Muscle layer of colon (tissue), 2 donors: ENCODE data around the gene WFDC10B.
"Not testable (repeated sequence)": the region's sequence is repeated elsewhere in the genome, so short reads cannot be mapped to it uniquely, and the experiment has no call there.

Source experiments
- H3K27ac ChIP-seq: one replicate; pipeline ENCODE4 v1.7.0; 2013; ENCODE audit warnings: low read depth, mild to moderate bottlenecking, low read length, moderate library complexity
- H3K27me3 ChIP-seq, 2 donors: one replicate each; pipeline ENCODE4 v1.7.0; 2013; ENCODE audit warnings: low read length in 2 of 2, mild to moderate bottlenecking in 2 of 2; ENCODE audit not compliant: insufficient read depth in 2 of 2, control insufficient read depth in 1 of 2
- H3K36me3 ChIP-seq: one replicate; pipeline ENCODE4 v1.7.0; 2013; ENCODE audit warnings: mild to moderate bottlenecking, low read length; ENCODE audit not compliant: insufficient read depth
- H3K4me1 ChIP-seq: one replicate; pipeline ENCODE4 v1.7.0; 2013; ENCODE audit warnings: mild to moderate bottlenecking, low read length; ENCODE audit not compliant: insufficient read depth
- H3K4me3 ChIP-seq, 2 donors: one replicate each; pipeline ENCODE4 v1.7.0; 2013; ENCODE audit warnings: low read length in 2 of 2, low read depth in 1 of 2, mild to moderate bottlenecking in 1 of 2, moderate library complexity in 1 of 2
- H3K9ac ChIP-seq: one replicate; pipeline ENCODE4 v1.7.0; 2013; ENCODE audit warnings: low read length
- H3K9me3 ChIP-seq: one replicate; pipeline ENCODE4 v1.7.0; 2013; ENCODE audit warnings: mild to moderate bottlenecking, low read length
- donor health status: abdominal sarcoma.
- donor health status: Adenocarcinoma of cecum.

Gene WFDC10B

DNA sequence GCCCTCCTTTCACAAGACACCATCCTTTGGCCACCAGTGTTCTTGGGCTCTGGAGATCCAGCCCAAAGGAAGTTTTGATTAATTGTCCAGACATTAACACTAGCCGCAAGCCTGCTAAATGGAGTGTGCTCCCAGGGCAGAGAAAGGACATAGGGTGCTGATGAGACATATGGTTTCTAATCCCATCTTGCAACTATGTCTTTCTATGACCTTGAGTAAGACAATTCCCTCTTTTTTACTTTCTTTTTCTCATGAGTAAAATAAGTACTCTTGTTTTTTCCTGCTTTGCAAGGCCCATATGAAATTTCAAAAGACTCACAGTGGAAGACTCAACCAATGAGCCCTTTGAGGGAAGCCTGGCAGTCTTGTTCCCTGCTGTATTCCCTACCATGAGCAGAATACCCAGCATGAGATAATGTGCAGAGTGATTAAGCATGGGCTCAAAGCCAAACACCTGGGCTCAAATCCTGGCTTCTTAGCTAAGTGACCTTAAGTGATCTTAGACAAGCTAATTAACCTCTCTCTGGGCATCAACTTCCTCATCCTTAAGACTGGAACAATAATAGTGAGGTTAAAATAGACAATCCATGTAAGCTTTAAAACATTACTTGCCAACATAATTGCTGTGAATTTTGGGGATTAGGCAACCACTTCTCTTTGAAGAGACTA is at the start of gene WFDC10B:
Gene WFDC10B, minus strand, starts transcription at position 51 of the 669 bp plus-strand sequence. CDS start 19,027 bp downstream, outside the sequence.
- H3K9ac ChIP-seq, result no peak within 1 kb of the TSS
- no peak within 1 kb of the TSS for H3K4me3 ChIP-seq
- no peaks in the 10 kb centered on the region for H3K9me3 ChIP-seq
- H3K27ac ChIP-seq, result no peak within 1 kb of the TSS
- no peaks in the 10 kb centered on the region for H3K4me1 ChIP-seq
- H3K36me3 ChIP-seq, result no peaks in the 10 kb centered on the region
- no peaks in the 10 kb centered on the region for H3K27me3 ChIP-seq

DNA sequence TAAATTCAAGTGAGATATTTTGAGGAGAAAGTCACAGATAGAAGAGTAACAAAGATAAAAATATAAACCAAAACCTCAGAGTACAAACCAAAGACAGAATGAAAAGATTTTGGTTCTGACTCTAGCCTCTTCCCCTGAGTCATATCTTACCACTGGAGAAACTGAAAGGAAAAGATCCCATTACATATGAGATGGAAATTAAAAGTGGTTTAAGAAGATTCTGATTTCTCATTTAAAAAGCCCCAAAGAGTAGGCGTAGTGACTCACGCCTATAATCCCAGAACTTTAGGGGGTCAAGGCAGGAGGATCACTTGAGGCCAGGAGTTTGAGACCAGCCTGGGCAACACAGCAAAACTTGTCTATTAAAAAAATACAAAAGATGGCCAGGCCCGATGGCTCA is 47.9 kb upstream of the WFDC10B start:
- Histone ChIP-seq H3K36me3 (no peaks in the 10 kb centered on the region), H3K27me3 (no peaks in the 10 kb centered on the region), H3K4me1 (no peaks in the 10 kb centered on the region), H3K9ac (no peak overlapping the region), H3K27ac (no peak overlapping the region), H3K9me3 (no peaks in the 10 kb centered on the region), H3K4me3 (no peak overlapping the region)

DNA sequence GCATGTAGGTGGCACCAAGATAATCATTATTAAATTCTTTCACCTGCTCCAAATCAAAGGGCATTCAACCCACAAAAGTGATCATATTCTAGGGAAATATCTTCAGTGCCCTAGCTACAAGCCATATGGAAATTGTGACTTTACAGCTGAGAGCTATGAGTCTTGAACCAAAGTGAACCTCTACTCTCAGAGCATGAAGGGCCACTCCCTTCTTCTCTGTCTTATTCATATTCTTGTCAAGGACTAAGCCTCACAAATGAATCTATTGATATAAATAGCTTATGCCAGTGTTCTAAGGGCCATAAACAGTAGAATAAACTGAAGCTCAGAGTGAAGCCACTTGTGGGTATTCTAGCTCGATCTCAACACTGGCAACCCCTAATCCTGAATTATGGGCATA is 46.9 kb upstream of the WFDC10B start:
- H3K27me3 ChIP-seq, result no peaks in the 10 kb centered on the region
- no peak overlapping the region for H3K27ac ChIP-seq
- H3K9me3 ChIP-seq, result no peaks in the 10 kb centered on the region
- no peak overlapping the region for H3K9ac ChIP-seq
- H3K4me3 ChIP-seq, result no peak overlapping the region
- no peaks in the 10 kb centered on the region for H3K36me3 ChIP-seq
- H3K4me1 ChIP-seq, result no peaks in the 10 kb centered on the region

GRCh38 chr20:45745015-45745414 is 40.2 kb upstream of the WFDC10B start:
- no peak overlapping the region for H3K9ac ChIP-seq
- H3K4me3 ChIP-seq, result no peak overlapping the region
- no peaks in the 10 kb centered on the region for H3K4me1 ChIP-seq
- no peaks in the 10 kb centered on the region for H3K36me3 ChIP-seq
- H3K9me3 ChIP-seq, result no peaks in the 10 kb centered on the region
- no peaks in the 10 kb centered on the region for H3K27me3 ChIP-seq
- H3K27ac ChIP-seq, result no peak overlapping the region

GRCh38 chr20:45742596-45742995 is 37.8 kb upstream of the WFDC10B start:
- no peaks in the 10 kb centered on the region for H3K9me3 ChIP-seq
- no peaks in the 10 kb centered on the region for H3K4me1 ChIP-seq
- H3K27me3 ChIP-seq, result no peaks in the 10 kb centered on the region
- H3K36me3 ChIP-seq, result no peaks in the 10 kb centered on the region
- no peak overlapping the region for H3K9ac ChIP-seq
- H3K27ac ChIP-seq, result no peak overlapping the region
- no peak overlapping the region for H3K4me3 ChIP-seq

DNA sequence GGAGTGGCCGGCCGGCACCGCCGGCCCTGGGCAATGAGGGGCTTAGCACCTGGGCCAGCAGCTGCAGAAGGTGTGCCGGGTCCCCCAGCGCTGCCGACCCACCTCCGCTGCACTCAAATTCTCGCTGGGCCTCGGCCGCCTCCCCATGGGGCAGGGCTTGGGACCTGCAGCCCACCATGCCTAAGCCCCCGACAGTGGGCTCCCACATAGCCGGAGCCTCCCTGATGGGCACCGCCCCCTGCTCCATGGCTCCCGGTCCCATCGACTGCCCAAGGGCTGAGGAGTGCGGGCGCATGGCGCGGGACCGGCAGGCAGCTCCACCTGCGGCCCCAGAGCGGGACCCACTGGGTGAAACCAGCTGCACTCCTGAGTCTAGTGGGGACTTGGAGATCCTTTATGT is 31.2 kb upstream of the WFDC10B start:
- H3K4me1 ChIP-seq, result no peaks in the 10 kb centered on the region
- no peak overlapping the region for H3K27ac ChIP-seq
- no peaks in the 10 kb centered on the region for H3K9me3 ChIP-seq
- H3K4me3 ChIP-seq, result no peak overlapping the region
- no peaks in the 10 kb centered on the region for H3K36me3 ChIP-seq
- H3K9ac ChIP-seq, result no peak overlapping the region
- no peaks in the 10 kb centered on the region for H3K27me3 ChIP-seq

DNA sequence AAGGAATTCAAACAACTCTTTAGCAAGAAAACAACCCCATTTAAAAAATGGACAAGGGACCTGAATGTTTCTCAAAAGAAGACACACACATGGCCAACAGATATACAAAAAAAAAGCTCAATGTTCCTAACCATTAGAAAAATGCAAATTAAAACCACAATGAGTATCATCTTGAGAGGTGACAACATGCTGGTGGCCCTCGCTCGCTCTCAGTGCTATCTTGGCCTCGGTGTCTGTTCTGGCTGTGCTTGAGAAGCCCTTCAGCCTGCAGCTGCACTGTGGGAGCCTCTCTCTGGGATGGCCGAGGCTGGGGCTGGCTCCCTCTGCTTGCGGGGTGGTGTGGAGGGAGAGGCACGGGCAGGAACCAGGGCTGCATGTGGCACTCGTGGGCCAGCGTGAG is 30.7 kb upstream of the WFDC10B start:
- Histone ChIP-seq H3K27ac (no peak overlapping the region), H3K4me3 (no peak overlapping the region), H3K4me1 (no peaks in the 10 kb centered on the region), H3K36me3 (no peaks in the 10 kb centered on the region), H3K9me3 (no peaks in the 10 kb centered on the region), H3K9ac (no peak overlapping the region), H3K27me3 (no peaks in the 10 kb centered on the region)

DNA sequence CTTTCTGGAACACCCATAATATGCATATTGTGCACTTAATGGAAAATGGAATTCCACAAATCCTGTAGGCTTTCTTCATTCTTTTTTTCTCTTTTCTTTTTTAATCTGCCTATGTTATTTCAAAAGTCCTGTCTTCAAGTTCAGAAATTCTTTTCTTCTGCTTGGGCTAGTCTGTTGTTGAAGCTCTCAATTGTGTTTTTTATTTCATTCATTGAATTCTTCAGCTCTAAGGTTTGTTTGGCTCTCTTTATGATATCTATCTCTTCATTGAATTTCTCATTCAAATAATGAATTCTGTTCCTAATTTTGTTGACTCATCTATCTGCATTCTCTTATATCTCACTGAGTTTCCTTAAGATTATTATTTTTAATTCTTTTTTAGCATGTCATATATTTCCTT is 27.4 kb upstream of the WFDC10B start:
- H3K9ac ChIP-seq, result no peak overlapping the region
- H3K27ac ChIP-seq, result no peak overlapping the region
- H3K9me3 ChIP-seq, result no peaks in the 10 kb centered on the region
- H3K36me3 ChIP-seq, result no peaks in the 10 kb centered on the region
- H3K27me3 ChIP-seq, result no peaks in the 10 kb centered on the region
- H3K4me3 ChIP-seq, result no peak overlapping the region
- no peaks in the 10 kb centered on the region for H3K4me1 ChIP-seq

- Histone ChIP-seq H3K27me3 (no peaks in the 10 kb centered on the region), H3K9ac (no peak overlapping the region), H3K9me3 (no peaks in the 10 kb centered on the region), H3K4me1 (no peaks in the 10 kb centered on the region), H3K4me3 (no peak overlapping the region), H3K36me3 (no peaks in the 10 kb centered on the region), H3K27ac (no peak overlapping the region)
Measured at GRCh38 chr20:45727044-45727443, 22.2 kb upstream of the WFDC10B start.

DNA sequence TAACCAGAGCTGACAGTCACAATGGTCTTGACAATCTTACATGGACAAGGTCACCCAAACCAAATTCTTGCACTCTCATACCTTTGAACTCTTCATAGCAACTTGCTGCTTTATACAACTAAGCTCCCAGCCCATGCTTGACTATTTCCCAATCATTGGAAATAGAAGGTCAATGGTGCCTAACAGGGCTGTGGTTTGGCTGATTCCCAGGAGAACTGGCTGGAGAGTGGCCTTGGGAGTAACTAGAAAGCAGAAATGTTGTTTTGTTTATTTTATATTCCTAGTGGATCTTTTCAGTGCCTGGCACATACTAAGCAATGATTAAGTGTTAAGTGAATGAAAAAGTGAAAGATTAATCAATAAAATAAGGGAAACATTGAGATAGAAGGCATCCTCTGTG is 20.3 kb upstream of the WFDC10B start:
- Histone ChIP-seq H3K4me1 (no peaks in the 10 kb centered on the region), H3K27me3 (no peaks in the 10 kb centered on the region), H3K27ac (no peak overlapping the region), H3K9me3 (no peaks in the 10 kb centered on the region), H3K36me3 (no peaks in the 10 kb centered on the region), H3K9ac (no peak overlapping the region), H3K4me3 (no peak overlapping the region)

- no peaks in the 10 kb centered on the region for H3K36me3 ChIP-seq
- H3K9me3 ChIP-seq, result no peaks in the 10 kb centered on the region
- H3K4me1 ChIP-seq, result no peaks in the 10 kb centered on the region
- no peak within 1 kb of the TSS for H3K4me3 ChIP-seq
- no peaks in the 10 kb centered on the region for H3K27me3 ChIP-seq
- H3K9ac ChIP-seq, result no peak within 1 kb of the TSS
- no peak within 1 kb of the TSS for H3K27ac ChIP-seq
Measured at GRCh38 chr20:45722047-45722446, 17.2 kb upstream of the WFDC10B start, which contains the start of gene SPINT4. TSS of gene SPINT4 (plus strand) at chr20:45722347. CDS start at chr20:45722368, 21 bp downstream.

DNA sequence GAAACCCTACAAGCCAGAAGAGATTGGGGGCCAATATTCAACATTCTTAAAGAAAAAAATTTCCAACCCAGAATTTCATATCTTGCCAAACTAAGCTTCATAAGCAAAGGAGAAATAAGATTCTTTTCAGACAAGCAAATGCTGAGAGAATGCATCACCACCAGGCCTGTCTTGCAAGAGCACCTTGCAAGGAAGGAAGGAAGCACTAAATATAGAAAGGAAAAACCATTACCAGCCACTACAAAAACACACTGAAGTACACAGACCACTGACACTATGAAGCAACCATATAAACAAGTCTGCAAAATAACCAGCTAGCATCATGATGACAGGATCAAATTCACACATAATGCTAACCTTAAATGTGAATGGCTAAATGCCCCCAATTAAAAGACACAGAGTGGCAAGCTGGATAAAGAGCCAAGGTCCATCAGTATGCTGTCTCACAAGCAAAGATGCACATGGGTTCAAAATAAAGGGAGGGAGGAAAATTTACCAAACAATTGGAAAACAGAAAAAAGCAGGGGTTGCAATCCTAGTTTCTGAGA is 11.4 kb upstream of the WFDC10B start:
- not testable (repeated sequence) for H3K27me3 ChIP-seq, H3K36me3 ChIP-seq, H3K27ac ChIP-seq, H3K4me1 ChIP-seq, H3K9ac ChIP-seq, H3K4me3 ChIP-seq, H3K9me3 ChIP-seq
